ENCODE results near the gene PHF20.
"Not testable (repeated sequence)": the region's sequence is repeated elsewhere in the genome, so short reads cannot be mapped to it uniquely, and the experiment has no call there.

Gene PHF20

DNA sequence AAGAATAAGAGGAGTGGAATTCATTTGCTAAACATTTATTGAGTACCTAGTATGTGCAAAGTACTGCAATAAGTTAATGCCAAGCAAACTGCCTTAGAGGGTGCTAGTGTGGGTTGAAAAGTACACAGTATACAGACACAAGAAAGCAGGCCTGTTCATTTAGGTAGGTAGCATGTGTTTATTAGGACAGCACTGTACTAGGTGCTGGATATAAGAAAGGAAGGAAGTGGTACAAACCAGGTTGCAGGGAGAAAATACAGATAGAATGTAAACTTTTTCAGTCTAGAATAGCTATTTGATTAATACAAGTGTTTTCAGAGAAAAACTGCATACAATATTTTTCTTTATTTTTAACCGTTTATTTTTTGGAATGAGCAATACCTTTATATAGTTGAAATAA, 68.1 kb downstream of the PHF20 start:
- DNase-seq (ENCODE audit: low read depth in 3 of 3): no peak

DNA sequence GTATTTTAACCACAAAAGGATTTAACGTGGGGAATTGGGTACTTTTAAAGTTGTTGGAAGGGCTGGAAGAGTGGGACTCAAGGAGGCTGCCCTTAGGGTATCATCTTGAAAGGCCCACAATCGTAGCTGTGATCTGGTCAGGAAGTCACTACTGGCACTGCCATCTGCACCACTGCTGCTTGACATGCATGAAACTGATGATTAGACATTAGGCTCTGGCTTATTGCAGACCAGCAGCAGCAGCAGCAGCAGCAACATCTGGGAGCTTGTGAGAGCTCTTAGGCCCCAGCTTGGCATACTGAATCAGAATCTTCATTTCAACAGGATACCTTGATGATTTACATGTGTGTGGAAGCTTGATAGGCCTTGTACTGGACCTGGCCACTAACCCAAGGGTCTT, 68.6 kb downstream of the PHF20 start:
- no peak for DNase-seq (ENCODE audit: low read depth in 3 of 3)

DNA sequence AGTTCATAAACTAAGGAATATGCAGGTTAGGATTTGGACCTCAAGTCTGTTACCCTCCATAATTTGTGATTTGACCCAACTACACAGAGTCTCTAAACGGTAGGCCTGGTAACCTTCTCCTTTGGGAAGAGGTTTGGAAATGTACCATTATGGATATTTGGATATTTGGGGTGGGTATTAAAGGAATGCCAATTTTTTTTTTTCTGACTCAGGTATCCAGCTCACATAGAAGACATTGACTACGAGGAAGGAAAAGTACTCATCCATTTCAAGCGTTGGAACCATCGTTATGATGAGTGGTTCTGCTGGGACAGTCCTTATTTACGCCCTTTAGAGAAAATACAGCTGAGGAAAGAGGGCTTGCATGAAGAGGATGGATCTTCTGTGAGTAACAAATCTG, 70.5 kb downstream of the PHF20 start:
- DNase-seq (ENCODE audit: low read depth in 3 of 3): no peak

DNA sequence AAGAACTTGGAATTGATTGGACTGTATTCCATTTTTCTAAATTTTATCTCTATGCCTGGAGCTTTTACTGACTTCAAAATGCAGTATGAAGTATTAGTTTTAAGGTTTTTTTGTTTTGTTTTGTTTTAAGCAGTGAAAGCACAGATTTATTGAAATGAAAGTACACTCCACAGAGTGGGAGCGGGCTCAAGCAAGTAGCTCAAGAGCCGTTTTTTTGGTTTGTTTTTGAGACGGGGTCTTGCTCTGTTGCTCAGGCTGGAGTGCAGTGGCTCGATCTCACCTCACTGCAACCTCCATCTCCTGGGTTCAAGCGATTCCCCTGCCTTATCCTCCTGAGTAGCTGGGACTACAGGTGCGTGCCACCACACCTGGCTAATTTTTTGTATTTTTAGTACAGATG, 72.1 kb downstream of the PHF20 start:
- DNase-seq (ENCODE audit: low read depth in 3 of 3): not testable (repeated sequence)

DNA sequence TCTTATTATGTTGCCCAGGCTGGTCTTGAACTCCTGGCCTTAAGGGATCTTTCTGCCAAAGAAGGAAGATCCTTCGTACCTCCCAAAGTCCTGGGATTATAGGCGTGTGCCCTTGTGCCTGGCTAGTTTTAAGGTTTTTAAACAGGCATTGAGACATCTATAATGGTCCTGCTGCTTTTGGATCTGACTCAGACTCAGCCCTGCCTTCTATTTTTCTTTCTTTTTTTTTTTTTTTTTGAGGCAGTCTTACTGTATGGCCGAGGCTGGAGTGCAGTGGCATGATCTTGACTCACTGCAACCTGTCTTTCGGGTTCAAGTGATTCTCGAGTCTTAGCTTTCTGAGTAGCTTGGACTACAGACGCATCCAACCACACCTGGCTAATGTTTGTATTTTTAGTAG, 73.7 kb downstream of the PHF20 start:
- no peak for DNase-seq (ENCODE audit: low read depth in 3 of 3)

DNA sequence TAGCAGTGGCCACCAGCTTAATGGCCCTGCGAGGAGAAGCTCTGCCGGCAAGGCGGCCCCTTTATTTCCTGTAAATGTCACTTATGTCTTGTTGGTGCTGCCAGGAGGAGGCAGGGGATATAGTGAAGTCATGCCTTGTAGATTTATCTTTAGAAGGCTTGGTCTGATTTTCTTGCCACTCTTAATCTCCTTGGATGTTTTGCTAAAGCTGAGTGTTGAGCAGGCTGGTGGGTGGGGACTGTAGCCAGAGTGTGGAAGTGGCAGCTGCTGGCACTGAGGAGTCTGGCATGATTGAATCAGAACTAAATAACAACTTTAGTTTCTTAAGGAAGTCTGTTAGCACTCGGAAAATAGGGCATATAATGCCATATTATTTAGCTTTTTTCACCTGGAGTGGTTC, 77.9 kb downstream of the PHF20 start:
- no peak for DNase-seq (ENCODE audit: low read depth in 3 of 3)

DNA sequence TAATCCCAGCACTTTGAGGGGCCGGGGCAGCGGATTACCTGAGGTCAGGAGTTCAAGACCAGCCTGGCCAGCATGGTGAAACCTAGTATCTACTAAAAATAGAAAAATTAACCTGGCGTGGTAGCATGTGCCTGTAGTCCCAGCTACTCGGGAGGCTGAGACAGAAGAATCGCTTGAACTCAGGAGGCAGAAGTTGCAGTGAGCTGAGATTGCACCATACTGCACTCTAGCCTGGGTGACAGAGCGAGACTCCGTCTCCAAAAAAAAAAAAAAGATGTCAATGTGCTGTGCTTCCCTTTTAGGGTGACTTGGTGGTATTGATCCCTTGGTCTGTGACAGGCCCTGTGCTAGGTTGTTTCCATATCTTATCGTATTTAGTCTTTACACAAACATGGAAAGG, 79.8 kb downstream of the PHF20 start:
- not testable (repeated sequence) for DNase-seq (ENCODE audit: low read depth in 3 of 3)

DNA sequence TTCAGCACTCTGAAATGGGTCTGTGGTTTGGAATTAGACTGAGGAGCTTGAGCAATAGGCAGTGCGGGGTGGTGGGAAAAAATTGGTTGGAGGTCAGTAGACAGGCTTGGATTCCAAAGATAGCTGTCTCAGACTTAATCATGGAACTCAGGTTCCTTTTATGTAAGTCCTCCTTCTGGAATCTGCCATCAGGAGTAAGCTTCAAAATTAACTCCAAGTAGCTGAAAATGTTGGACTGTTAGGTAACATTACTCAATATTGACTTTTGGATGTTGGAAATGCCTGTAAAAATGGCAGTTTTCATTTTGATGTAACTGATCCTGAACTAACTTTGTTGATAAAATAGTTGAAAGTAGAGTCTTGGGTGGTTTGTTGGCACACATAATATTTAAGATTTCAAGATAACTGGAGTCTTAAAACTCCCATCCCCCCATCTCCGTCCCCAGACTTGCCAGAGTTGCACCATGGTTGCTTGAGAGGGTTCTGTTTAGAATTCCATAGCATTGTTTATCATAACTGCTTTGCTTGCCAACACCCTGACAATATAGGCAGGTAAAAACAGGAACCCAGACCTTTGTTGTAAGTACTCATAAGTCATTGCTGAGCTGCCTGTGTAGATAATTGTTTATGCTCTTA, 83.0 kb downstream of the PHF20 start:
- no peak for DNase-seq (ENCODE audit: low read depth in 3 of 3)

DNA sequence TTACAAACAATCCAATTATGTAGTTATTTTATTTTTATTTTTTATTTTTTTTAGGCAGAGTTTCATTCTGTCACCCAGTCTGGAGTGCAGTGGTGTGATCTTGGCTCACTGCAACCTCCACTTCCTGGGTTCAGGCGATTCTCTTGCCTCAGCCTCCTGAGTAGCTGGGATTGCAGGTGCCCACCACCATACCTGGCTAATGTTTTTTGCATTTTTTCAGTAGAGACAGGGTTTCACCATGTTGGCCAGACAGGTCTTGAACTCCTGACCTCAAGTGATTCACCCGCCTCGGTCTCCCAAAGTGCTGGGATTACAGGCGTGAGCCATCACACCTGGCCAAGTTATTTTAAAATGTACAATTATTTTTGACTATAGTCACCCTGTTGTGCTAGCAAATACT, 83.8 kb downstream of the PHF20 start:
- DNase-seq (ENCODE audit: low read depth in 3 of 3): not testable (repeated sequence)

DNA sequence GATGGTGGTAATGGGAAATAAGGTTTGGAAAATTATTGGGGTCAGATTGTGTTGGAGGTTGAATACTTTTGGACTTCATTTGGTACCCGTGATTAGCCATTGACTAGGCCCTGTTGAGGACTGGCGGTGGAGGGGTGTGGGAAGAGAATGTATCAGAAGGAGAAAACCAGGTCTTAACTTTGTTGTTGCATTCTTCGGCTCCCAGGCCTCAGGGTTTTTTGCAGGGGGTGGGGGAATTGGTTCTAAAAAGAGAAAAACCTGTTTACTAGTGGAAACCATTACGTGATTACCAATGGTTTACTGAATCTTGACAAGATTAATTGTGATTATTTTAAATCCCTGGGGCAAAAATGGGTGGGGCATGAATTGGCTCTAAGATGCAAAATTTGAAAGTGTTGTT, 85.1 kb downstream of the PHF20 start:
- no peak for DNase-seq (ENCODE audit: low read depth in 3 of 3)

DNA sequence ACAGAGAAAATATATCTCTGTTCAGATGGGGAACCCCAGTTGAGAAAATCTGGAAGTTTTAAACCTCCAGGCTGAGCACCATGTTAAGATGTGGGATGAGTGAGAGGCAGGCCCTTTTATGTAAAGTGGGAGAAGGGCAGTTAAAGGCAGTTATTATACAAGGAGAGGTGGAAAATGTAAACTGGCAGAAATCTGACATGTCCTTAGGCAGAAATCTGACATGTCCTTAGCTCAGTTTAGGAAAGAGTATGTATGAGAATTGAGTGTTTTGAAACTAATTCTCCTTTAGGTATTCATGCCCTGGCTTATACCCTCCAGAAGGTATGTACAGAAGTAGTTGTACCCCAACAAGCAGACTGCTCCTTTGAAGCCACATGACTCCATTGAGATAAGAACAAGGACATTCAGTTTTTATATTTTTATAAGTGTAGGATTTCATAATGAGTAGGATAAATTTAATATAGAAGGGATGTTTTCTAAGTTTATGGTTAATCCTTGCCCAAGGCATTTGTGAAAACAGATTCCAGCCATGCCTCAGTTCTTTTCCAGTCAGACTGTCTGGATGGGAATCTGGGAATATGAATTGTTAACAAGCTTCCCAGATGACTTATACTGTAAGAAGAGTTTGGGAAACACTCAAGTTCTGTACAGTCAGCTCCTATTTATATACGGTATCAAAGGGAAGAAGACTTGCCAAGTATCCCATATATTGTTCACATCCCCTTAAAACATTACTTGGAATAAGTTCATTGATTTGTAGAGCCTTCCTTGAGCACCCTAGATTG, 94.8 kb downstream of the PHF20 start:
- DNase-seq (ENCODE audit: low read depth in 3 of 3): no peak

DNA sequence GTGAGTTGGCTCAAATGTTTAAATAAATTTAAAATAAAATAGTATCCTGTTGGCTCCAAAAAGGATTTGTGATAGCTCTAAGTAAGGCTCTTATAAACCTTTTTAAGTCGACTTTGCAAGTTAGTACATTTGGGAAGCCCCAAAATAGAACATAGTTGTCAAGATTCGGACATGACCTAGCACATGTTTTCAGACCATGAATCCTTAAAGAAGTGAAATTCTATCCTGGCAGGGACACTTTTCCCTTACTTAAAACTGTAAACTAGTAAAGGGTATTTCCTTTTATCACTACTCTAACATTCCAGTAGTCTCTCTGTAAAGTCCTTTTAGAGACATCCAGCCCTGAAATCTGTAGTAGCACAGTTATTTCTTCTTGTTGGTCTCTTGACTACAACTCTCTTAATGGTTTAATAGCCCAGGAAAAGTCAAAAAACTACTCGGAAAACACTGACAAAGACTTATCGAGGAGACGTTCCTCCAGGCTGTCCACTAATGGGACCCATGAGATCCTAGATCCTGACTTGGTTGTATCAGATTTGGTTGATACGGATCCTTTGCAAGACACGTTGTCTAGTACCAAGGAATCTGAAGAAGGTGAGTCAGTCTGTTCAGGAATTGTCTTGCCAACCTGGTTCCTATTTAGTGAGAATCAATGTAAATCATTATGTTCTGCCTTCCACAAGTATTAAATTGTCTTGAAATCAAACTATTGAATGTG, 98.9 kb downstream of the PHF20 start:
- no peak for DNase-seq (ENCODE audit: low read depth in 3 of 3)

DNA sequence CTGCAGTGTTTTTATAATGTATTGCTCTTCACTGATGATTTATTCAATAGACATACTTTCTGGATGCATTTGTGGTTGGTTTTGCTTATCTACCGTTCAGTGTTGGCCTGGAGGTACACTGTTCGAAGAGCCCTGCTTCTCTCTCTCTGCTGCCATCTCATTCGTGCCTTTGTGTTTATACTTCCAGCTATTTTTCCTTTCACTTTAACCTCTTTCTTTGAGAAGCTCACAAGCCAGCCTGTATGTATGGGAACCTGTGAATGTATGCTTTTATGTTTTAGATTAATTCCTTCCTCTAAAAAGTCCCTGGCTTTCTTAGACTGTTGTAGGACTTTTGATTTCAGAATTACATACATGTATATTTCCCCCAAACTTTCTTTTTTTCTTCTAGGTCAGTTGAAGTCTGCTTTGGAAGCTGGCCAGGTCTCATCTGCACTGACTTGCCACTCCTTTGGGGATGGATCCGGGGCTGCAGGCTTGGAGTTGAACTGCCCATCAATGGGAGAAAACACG, 99.5 kb downstream of the PHF20 start:
- DNase-seq (ENCODE audit: low read depth in 3 of 3): no peak

DNA sequence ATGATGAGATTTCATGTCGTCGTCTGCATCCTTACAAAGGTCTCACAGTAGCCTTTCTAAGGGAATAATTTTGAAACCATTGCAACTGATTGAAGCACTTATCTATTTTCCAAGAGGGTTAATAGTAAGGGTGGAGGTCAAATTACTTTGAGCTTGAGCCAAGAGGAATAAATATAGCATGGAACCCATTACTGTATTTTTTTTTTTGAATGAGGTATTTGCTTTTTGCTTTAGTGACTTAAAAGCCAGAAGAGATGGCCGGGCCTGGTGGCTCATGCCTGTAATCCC, 104.2 kb downstream of the PHF20 start:
- DNase-seq (ENCODE audit: low read depth in 3 of 3): no peak

DNA sequence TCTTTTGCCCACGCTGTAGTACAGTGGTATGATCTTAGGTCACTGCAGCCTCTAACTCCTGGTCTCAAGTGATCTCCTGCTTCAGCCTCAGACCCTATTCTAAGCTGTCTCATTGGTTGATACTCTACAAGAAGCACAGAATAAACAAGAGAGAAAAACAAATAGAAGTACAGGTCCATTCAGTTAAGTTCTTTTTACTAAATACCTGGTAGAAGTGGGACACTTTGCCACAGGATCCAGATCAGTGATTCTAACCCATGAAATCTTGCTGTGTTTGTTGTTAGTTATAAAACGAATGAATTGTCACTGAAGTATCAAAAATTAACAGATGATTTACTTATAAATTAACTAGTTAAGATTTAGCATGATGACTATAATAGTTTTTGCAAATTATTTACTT, 105.8 kb downstream of the PHF20 start:
- DNase-seq (ENCODE audit: low read depth in 3 of 3): no peak

DNA sequence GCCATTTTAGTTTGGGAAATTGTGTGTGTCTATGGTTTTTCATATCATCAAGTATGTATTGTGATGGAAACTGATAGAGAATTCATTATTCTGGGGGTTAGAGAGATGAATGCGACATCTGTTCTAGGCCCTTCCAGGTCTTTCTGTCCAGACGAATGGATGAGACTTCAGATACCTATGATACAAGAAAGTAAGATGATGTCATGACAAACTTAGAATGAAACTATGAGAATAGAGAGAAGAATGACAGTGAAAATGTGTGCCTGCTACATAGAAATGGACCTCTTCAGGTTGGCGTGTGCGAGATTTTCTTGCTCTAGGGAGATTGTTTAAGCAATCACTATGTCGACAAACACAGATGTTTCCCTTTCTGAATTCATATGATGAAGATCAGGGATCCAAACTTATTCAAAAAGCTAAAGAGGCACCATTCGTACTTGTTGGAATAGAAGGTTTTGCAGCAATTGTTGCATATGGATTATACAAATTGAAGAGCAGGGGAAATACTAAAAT, 106.4 kb downstream of the PHF20 start:
- DNase-seq (ENCODE audit: low read depth in 3 of 3): no peak

DNA sequence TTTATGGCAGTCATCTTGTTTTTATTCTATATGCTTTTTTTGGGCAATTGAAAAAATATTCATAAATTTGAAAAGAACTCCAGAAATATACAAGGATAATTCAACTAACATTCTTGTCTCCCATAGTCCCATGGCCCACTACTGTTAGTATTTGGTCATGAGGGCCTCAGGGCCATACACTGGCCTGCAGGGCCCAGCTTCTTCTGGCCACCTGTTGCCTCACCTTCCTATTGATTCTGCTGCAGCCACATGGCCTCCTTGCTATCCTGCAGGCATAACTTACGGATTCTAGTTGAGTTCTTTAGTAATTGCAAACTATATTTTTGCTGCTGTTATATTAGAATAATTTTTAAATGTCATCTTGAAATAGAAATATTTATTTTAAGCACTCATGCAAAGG, 109.9 kb downstream of the PHF20 start:
- no peak for DNase-seq (ENCODE audit: low read depth in 3 of 3)

DNA sequence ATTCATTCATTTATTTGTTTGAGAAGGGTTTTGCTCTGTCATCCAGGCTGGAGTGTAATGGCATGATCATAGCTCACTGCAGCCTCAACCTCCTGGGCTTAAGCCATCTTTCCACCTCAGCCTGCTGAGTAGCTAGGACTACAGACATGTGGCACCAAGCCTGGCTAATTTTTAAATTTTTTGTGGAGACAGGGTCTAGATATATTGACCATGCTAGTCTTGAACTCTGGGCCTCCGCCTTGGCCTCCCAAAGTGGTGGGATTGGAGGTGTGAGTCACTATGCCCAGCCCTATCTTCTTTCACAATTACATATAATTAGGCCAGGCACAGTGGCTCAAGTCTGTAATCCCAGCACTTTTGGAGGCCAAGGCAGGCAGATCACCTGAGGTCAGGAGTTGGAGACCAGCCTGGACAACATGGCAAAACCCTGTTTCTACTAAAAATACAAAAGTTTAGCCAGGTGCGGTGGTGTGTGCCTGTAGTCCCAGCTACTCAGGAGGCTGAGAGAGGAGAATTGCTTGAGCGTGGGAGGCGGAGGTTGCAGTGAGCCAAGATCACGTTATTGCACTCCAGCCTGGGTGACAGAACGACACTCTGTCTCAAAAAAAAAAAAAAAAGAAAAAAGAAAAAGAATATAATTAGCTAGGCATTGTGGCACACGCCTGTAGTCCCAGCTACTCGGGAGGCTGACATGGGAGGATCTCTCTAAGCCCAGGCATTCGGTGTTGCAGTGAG, 110.8 kb downstream of the PHF20 start:
- DNase-seq (ENCODE audit: low read depth in 3 of 3): not testable (repeated sequence)

DNA sequence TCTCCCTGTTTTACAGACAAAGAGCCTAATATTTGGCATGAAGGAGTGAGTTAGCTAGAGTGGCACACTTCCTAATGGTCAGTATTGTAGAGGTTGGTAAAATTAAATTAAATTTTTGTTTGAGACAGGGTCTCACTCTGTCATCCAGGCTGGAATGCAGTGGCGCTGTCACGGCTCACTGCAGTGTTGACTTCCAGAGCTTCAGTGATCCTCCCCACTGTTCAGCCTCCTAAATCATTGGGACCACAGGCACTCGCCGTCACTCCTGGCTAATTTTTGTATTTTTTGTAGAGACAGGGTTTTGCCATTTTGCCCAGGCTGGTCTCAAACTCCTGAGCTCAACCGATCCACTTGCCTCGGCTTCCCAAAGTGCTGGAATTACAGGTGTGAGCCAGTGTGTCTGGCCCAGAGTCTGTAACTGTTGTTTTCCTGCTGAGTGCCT, 111.5 kb downstream of the PHF20 start:
- DNase-seq (ENCODE audit: low read depth in 3 of 3): no peak

DNA sequence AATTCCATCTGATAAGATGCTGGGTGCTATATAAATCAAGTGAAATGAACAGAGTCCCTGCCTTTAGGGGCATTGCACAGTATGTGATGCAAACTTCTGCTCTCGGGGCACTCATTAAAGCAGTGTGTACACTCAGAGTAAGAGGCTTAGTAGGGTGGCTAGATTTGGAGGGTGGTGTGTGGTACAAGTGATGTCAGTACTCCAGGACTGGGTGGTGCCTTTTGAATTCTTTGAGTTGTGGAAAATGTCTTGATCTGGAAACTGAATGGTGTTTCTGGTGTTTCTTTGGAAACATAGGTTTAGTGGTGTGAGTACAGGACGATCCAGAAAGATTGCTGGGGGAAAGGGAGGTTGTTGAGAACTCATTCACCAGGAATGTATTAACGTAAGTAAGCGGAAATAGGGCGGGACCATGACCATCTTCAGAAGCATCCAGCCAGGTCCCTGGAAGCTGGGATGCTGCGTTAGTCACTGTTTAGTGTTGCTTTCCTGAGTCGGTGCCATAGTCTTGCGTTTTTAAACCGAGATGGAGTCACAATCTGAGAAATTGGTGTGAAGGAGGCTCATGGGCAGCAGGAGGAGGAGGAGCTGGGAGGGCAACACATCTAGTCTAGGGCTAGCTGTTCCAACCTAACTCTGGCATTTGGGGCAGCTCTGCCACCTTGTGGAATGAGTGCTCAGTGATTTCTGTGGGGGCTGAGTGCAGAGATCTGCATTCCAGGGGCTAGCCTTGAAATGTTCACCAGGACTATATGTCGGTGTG, 112.1 kb downstream of the PHF20 start:
- DNase-seq (ENCODE audit: low read depth in 3 of 3): peak; percentile 15 to 39 (median 25)

DNA sequence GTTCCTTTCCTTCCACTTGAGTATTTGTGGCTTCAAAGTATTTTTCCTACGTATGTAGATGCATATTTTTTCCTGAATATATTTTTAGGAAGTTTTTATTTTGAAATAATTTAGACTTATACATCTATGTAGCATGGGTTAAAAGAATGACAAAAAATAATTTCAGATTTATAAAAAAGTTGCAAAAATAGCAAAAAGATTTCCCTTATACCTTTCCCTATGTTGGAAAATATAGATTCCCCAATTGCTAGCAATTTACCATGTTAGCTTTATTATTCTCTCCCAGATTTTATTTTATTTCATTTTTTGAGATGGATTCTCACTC, 112.7 kb downstream of the PHF20 start:
- DNase-seq (ENCODE audit: low read depth in 3 of 3): no peak
